Measurements from ENCODE around the gene ZNF362.

The ZNF362 gene

DNA sequence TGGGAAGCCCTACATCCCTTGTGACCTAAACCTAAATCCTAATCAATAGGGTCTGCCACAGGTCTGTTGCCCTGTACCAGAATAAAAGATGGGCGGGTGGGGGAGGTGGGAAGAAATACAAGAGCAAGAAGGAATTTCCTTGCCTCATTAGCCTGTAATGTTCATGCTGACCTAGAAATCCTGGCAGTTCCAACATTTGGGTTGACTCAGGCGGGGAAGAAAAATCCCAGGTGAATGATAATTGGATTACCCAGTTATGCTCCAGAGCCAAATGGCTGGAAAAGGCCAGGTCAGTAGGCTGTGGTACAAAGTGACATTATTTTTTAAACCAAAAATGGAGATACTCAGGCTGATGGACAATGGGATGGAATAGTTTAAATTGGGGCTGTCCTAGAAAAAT lies 91.9 kb downstream of the ZNF362 start:
- H3K4me3 ChIP-seq (ENCODE audit: low read length) = peak overlapping the region; percentile 79
- no peak for TF ChIP-seq ZNF274 (IDR thresholded peaks at IDR 0.05; ENCODE audit: low read depth, low read length)

DNA sequence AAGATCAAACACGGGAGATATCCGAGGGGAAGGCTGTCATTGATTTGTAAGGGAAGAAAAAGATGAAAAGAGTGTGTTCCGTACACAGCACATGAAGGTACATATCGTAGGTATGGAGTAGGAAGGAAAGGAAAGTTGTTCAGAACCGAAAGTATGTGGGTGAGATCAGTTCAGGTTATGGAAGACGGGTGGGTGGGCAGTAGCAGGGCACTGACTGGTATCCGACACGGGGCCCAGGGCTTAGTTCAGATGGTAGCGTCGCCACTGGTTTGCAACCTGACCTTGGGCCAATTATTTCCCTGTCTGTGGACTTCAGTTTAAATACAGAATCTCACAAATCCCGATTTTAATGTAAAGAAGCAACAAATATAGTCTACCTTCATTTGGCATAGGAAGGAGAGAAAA lies 92.4 kb downstream of the ZNF362 start:
- peak overlapping the region; percentile 79 for H3K4me3 ChIP-seq (ENCODE audit: low read length)
- TF ChIP-seq ZNF274 (IDR thresholded peaks at IDR 0.05; ENCODE audit: low read depth, low read length) = no peak

DNA sequence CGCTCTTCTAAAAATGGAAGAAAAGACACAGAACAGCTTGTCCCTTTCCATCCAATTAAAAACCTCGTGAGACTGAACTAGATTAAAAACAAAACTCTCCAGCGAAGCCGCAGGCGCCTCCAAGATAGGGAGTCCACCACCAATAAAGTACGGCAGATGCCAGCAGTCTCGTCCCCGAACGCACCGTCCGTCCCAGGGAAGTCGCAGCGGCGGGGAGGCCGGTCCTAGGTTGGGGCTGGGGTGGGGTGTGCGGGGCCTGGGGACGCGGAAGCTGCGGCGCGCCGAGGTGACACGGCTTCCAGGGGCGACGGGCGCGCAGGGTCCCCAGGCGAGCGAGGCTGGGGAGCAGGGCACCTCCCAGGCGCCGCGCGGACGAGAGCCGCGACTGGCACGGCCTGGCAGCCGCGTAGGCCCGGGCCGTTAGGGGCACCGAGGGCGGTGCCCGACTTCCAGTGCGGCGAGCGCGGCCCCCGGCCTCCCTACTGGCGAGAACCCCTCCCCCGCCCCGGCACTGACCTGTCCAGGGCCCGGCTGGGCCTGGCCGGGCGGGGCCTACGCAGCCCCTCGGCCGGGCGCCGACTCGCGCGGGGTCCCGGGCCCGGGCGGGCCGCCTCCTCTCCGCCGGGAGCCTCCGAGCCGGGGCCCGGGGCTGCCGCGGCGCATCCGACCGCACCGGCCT lies 92.9 kb downstream of the ZNF362 start:
- TF ChIP-seq ZNF274 (IDR thresholded peaks at IDR 0.05; ENCODE audit: low read depth, low read length) = no peak
- H3K4me3 ChIP-seq (ENCODE audit: low read length) = peak overlapping the region; percentile 79

DNA sequence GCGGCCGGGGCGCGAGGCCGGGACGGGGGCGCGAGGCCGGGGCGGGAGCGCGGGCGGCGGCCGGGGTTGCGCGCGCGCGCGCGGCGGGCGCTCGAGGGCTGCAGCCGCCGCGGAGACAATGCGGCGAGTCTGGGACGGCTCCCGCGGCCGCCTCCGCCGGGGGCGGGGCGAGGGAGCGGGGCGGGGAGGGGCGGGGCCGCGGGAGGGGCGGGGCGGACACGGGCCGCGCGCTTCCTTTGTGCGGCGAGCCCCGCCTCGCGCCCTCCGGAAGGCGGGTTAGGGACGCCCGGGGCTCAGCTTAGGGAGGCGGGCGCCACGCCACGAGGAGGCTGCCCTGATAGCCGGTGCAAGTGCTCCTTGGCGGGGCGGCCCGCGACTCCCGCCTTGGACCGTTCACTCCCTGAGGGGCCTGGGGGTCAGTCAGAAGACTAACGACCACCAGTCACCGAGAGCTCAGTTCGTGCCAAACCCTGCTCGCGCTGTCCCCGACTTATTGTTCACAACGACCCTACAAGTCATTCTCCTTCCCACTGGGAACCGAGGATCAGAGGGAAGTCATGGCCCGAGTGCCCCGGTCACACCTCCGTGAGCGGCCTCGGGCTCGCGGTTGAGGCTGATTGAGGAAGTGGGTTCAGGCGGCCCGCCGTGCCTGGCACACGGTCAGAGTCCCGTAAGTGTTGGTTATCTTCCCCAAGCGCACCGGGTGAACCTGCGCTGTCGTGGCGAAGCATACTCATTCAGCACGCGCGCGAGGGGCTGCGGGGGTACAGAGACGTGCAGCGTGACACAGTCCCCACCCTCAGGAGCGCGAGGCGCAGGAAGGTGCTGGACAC lies 93.7 kb downstream of the ZNF362 start:
- no peak for TF ChIP-seq ZNF274 (IDR thresholded peaks at IDR 0.05; ENCODE audit: low read depth, low read length)
- H3K4me3 ChIP-seq (ENCODE audit: low read length) = peak overlapping the region; percentile 79

All from GM08714 (cell line).